HEK293T (cell line): ENCODE measurements around the gene TMEM37.

Experiments used
- CTCF ChIA-PET: fragments of 350-600 bp; formaldehyde crosslinking; extraction: SDS; loops from one replicate; lab custom pipeline; 2021; ENCODE audit warnings: antibody characterized with exemption, inconsistent platforms; lab: Yijun Ruan, JAX
- POLR2A ChIA-PET: fragments of 350-600 bp; formaldehyde crosslinking; extraction: SDS; loops from one replicate; lab custom pipeline; 2020; ENCODE audit warnings: antibody characterized with exemption, inconsistent platforms; lab: Yijun Ruan, JAX
- DNase-seq: peaks from one replicate; pipeline ENCODE4 v3.0.0; 2012; ENCODE audit warnings: mixed read lengths; ENCODE audit errors: extremely low spot score
- ARNT ChIP-seq: fragments of 450-650 bp; IDR thresholded peaks from 2 replicates; pipeline ENCODE4 v1.6.1; 2017; ENCODE audit warnings: mild to moderate bottlenecking
- BHLHE40 ChIP-seq: fragments of 450-650 bp; IDR thresholded peaks from 2 replicates; pipeline ENCODE4 v1.6.1; 2016; ENCODE audit warnings: mild to moderate bottlenecking, moderate library complexity, borderline replicate concordance
- CTBP1 ChIP-seq: fragments of 450-650 bp; IDR thresholded peaks from 2 replicates; pipeline ENCODE4 v1.6.1; 2016; ENCODE audit warnings: borderline replicate concordance
- ELF4 ChIP-seq: fragments of 450-650 bp; IDR thresholded peaks from 2 replicates; pipeline ENCODE4 v1.6.1; 2017; ENCODE audit warnings: antibody characterized with exemption
- FOXA1 ChIP-seq: fragments of 450-650 bp; IDR thresholded peaks from 2 replicates; pipeline ENCODE4 v1.6.1; 2016; ENCODE audit warnings: mild to moderate bottlenecking
- FOXK2 ChIP-seq: fragments of 450-650 bp; IDR thresholded peaks from 2 replicates; pipeline ENCODE4 v1.6.1; 2016; ENCODE audit warnings: mild to moderate bottlenecking
- FOXM1 ChIP-seq: fragments of 450-650 bp; IDR thresholded peaks from 2 replicates; pipeline ENCODE4 v1.6.1; 2017; ENCODE audit warnings: mild to moderate bottlenecking, borderline replicate concordance
- HDGF ChIP-seq: fragments of 450-650 bp; IDR thresholded peaks from 2 replicates; pipeline ENCODE4 v1.6.1; 2017; ENCODE audit warnings: antibody characterized with exemption, borderline replicate concordance
- L3MBTL2 ChIP-seq: fragments of 450-650 bp; conservative IDR thresholded peaks from 2 replicates; pipeline ENCODE4 v1.6.1; 2016; ENCODE audit warnings: mild to moderate bottlenecking
- LEF1 ChIP-seq: fragments of 450-650 bp; IDR thresholded peaks from 2 replicates; pipeline ENCODE4 v1.6.1; 2017; ENCODE audit warnings: mild to moderate bottlenecking, borderline replicate concordance
- NFRKB ChIP-seq: fragments of 450-650 bp; IDR thresholded peaks from 2 replicates; pipeline ENCODE4 v1.6.1; 2016; ENCODE audit warnings: mild to moderate bottlenecking, moderate library complexity
- PKNOX1 ChIP-seq: fragments of 450-650 bp; IDR thresholded peaks from 2 replicates; pipeline ENCODE4 v1.6.1; 2016
- SP1 ChIP-seq: fragments of 450-650 bp; IDR thresholded peaks from 2 replicates; pipeline ENCODE4 v1.6.1; 2017
- SUZ12 ChIP-seq: fragments of 450-650 bp; IDR thresholded peaks from 2 replicates; pipeline ENCODE4 v1.6.1; 2016; ENCODE audit warnings: mild to moderate bottlenecking
- TARDBP ChIP-seq: fragments of 450-650 bp; IDR thresholded peaks from 2 replicates; pipeline ENCODE4 v1.6.1; 2016
- ZNF384 ChIP-seq: fragments of 450-650 bp; IDR thresholded peaks from 2 replicates; pipeline ENCODE4 v1.6.1; 2016

Gene TMEM37

GRCh38 chr2:119425620-119426395 lies 5.8 kb upstream of the TMEM37 start:
- no peak for DNase-seq
- ChIA-PET POLR2A (no interaction called here), CTCF (no interaction called here)
- TF ChIP-seq LEF1 = no peak
- TF ChIP-seq ZNF384 = peak; percentile 53; the same call in 1 of the 2 replicates

- ChIA-PET POLR2A (no interaction called here), CTCF (no interaction called here)
- no peak for DNase-seq
- TF ChIP-seq NFRKB = no peak
Observed at GRCh38 chr2:119426396-119426675, 5.3 kb upstream of the TMEM37 start.

- ChIA-PET CTCF (no interaction called here), POLR2A (no interaction called here)
- TF ChIP-seq SUZ12 (no peak), PKNOX1 (no peak), ARNT (no peak)
- no peak for DNase-seq
Observed at GRCh38 chr2:119426801-119427395, 4.8 kb upstream of the TMEM37 start.

- CTCF ChIA-PET = no interaction called here
Observed at GRCh38 chr2:119427756-119428155, 3.9 kb upstream of the TMEM37 start.

GRCh38 chr2:119428488-119429224 lies 3.0 kb upstream of the TMEM37 start:
- TF ChIP-seq FOXA1 (no peak), CTBP1 (no peak), TARDBP (no peak), L3MBTL2 (no peak)
- ChIA-PET CTCF (no interaction called here), POLR2A (no interaction called here)
- DNase-seq = no peak

More at GRCh38 chr2:119427756-119428155, 3.9 kb upstream of the TMEM37 start:
- no peak for TF ChIP-seq FOXK2
- TF ChIP-seq HDGF = no peak
- TF ChIP-seq FOXM1 = no peak
- no peak for TF ChIP-seq L3MBTL2
- TF ChIP-seq NFRKB = no peak
- no peak for TF ChIP-seq CTBP1
- TF ChIP-seq ZNF384 = no peak
- TF ChIP-seq SP1 = no peak
- no peak for TF ChIP-seq LEF1
- TF ChIP-seq ELF4 = no peak
- POLR2A ChIA-PET = no interaction called here
- no peak for DNase-seq

GRCh38 chr2:119429225-119429981 lies 2.3 kb upstream of the TMEM37 start:
- CTCF ChIA-PET = no interaction called here
- POLR2A ChIA-PET = no interaction called here

GRCh38 chr2:119430023-119430498 lies 1.6 kb upstream of the TMEM37 start:
- TF ChIP-seq FOXM1 (no peak), ARNT (no peak), CTBP1 (no peak), NFRKB (no peak), PKNOX1 (no peak), FOXK2 (no peak), SP1 (no peak), SUZ12 (no peak), FOXA1 (no peak), BHLHE40 (no peak)
- POLR2A ChIA-PET = no interaction called here

More at GRCh38 chr2:119429225-119429981, 2.3 kb upstream of the TMEM37 start:
- TF ChIP-seq TARDBP (no peak), BHLHE40 (no peak)
- no peak for DNase-seq

More at GRCh38 chr2:119430023-119430498, 1.6 kb upstream of the TMEM37 start:
- CTCF ChIA-PET = interaction anchor here (0.7 kb wide), 1 partner anchor 21 kb away, joined by 3 read pairs; no protein-coding TSS in a partner anchor
- no peak for DNase-seq
